H9 (cell line): ENCODE data around the gene KIZ. TPM values are rescaled to one million over a fixed set of nuclear protein-coding genes. Genes with fewer than 3 reads are reported as not detected.

Source experiments
- DNase-seq: peaks from one replicate; pipeline ENCODE4 v3.0.0-alpha.2; 2017
- H2AFZ ChIP-seq: one replicate; pipeline ENCODE4 v1.6.1; 2013; ENCODE audit warnings: mild to moderate bottlenecking, low read length, control low read depth, moderate library complexity
- H2AK5ac ChIP-seq: 2 replicates; pipeline ENCODE4 v1.6.1; 2013; ENCODE audit warnings: low read length, control low read depth, mixed read lengths; ENCODE audit not compliant: insufficient read length
- H2BK120ac ChIP-seq: one replicate; pipeline ENCODE4 v1.6.1; 2013; ENCODE audit warnings: low read depth, mild to moderate bottlenecking, low read length, control low read depth, inconsistent platforms; ENCODE audit not compliant: poor library complexity, severe bottlenecking
- H2BK12ac ChIP-seq: 2 replicates; pipeline ENCODE4 v1.6.1; 2013; ENCODE audit warnings: low read length, control low read depth, mixed read lengths, low read depth; ENCODE audit not compliant: insufficient read length
- H2BK15ac ChIP-seq: 2 replicates; pipeline ENCODE4 v1.6.1; 2013; ENCODE audit warnings: low read depth, low read length, control low read depth
- H2BK20ac ChIP-seq: one replicate; pipeline ENCODE4 v1.6.1; 2013; ENCODE audit warnings: low read depth, mild to moderate bottlenecking, low read length, control low read depth, inconsistent platforms; ENCODE audit not compliant: poor library complexity, severe bottlenecking
- H2BK5ac ChIP-seq: 2 replicates; pipeline ENCODE4 v1.6.1; 2013; ENCODE audit warnings: low read length, control low read depth, mixed read lengths; ENCODE audit not compliant: insufficient read length
- H3K14ac ChIP-seq: 2 replicates; pipeline ENCODE4 v1.6.1; 2013; ENCODE audit warnings: low read length, control low read depth; ENCODE audit not compliant: insufficient read depth
- H3K18ac ChIP-seq: 2 replicates; pipeline ENCODE4 v1.6.1; 2013; ENCODE audit warnings: low read depth, mild to moderate bottlenecking, mixed read lengths, low read length, control low read depth; ENCODE audit not compliant: insufficient read length
- H3K23ac ChIP-seq: 2 replicates; pipeline ENCODE4 v1.6.1; 2013; ENCODE audit warnings: low read length, control low read depth, mixed read lengths, low read depth; ENCODE audit not compliant: insufficient read length
- H3K23me2 ChIP-seq: 2 replicates; pipeline ENCODE4 v1.6.1; 2013; ENCODE audit warnings: low read depth, mild to moderate bottlenecking, mixed read lengths, low read length, control low read depth; ENCODE audit not compliant: insufficient read length, poor library complexity, severe bottlenecking
- H3K27ac ChIP-seq: 2 replicates; pipeline ENCODE4 v1.5.1; 2013; ENCODE audit warnings: low read length, control low read depth, mixed read lengths, low read depth; ENCODE audit not compliant: insufficient read length
- H3K27me3 ChIP-seq: 2 replicates; pipeline ENCODE4 v1.6.1; 2013; ENCODE audit warnings: low read length, control low read depth, inconsistent platforms; ENCODE audit not compliant: insufficient read depth
- H3K4ac ChIP-seq: 2 replicates; pipeline ENCODE4 v1.6.1; 2013; ENCODE audit warnings: low read depth, mild to moderate bottlenecking, control low read depth, inconsistent platforms, low read length, moderate library complexity
- H3K4me1 ChIP-seq: 2 replicates; pipeline ENCODE4 v1.6.1; 2013; ENCODE audit warnings: low read length, control low read depth, inconsistent platforms; ENCODE audit not compliant: insufficient read depth
- H3K4me2 ChIP-seq: 2 replicates; pipeline ENCODE4 v1.6.1; 2013; ENCODE audit warnings: low read length, control low read depth, mixed read lengths; ENCODE audit not compliant: insufficient read length, insufficient read depth
- H3K56ac ChIP-seq: 2 replicates; pipeline ENCODE4 v1.6.1; 2013; ENCODE audit warnings: low read depth, mild to moderate bottlenecking, mixed read lengths, low read length, control low read depth; ENCODE audit not compliant: insufficient read length
- H3K79me1 ChIP-seq: 2 replicates; pipeline ENCODE4 v1.6.1; 2013; ENCODE audit warnings: low read depth, mild to moderate bottlenecking, moderate library complexity, low read length, control low read depth, inconsistent platforms; ENCODE audit not compliant: insufficient read depth, poor library complexity, severe bottlenecking
- H3K79me2 ChIP-seq: 2 replicates; pipeline ENCODE4 v1.6.1; 2013; ENCODE audit warnings: low read length, control low read depth, inconsistent platforms; ENCODE audit not compliant: insufficient read depth
- H3K9ac ChIP-seq: 2 replicates; pipeline ENCODE4 v1.6.1; 2013; ENCODE audit warnings: low read length, control low read depth, mixed read lengths; ENCODE audit not compliant: insufficient read length; ENCODE audit errors: extremely low read depth
- H3K9me3 ChIP-seq: one replicate; pipeline ENCODE4 v1.6.1; 2013; ENCODE audit warnings: low read depth, low read length, inconsistent platforms; ENCODE audit not compliant: control insufficient read depth
- H3T11ph ChIP-seq: one replicate; pipeline ENCODE4 v1.6.1; 2013; ENCODE audit warnings: mild to moderate bottlenecking, low read length, control low read depth, inconsistent platforms
- H4K20me1 ChIP-seq: one replicate; pipeline ENCODE4 v1.6.1; 2013; ENCODE audit not compliant: control insufficient read depth, insufficient read length, insufficient read depth
- H4K5ac ChIP-seq: 2 replicates; pipeline ENCODE4 v1.6.1; 2013; ENCODE audit warnings: low read depth, mild to moderate bottlenecking, mixed read lengths, low read length, control low read depth; ENCODE audit not compliant: insufficient read length
- H4K8ac ChIP-seq: replicated peaks from 2 replicates; pipeline ENCODE4 v1.6.1; 2013; ENCODE audit warnings: low read length, control low read depth, mixed read lengths, low read depth; ENCODE audit not compliant: insufficient read length
- H4K91ac ChIP-seq: 2 replicates; pipeline ENCODE4 v1.6.1; 2013; ENCODE audit warnings: low read depth, mild to moderate bottlenecking, moderate library complexity, mixed read lengths, low read length, control low read depth; ENCODE audit not compliant: insufficient read length
- H3K27ac Mint-ChIP-seq, 3 experiments: 2 replicates in 2 of 3; 3 replicates in 1 of 3; pipeline ENCODE4 v1.8.0; 2020 to 2021; ENCODE audit warnings: mixed read lengths in 3 of 3, mild to moderate bottlenecking in 1 of 3, moderate library complexity in 1 of 3
- H3K27me3 Mint-ChIP-seq: 2 replicates; pipeline ENCODE4 v1.8.0; 2021; ENCODE audit warnings: low read depth, mild to moderate bottlenecking, moderate library complexity, mixed read lengths
- H3K36me3 Mint-ChIP-seq, 3 experiments: 2 replicates in 2 of 3; 3 replicates in 1 of 3; pipeline ENCODE4 v1.8.0; 2020 to 2021; ENCODE audit warnings: low read depth in 3 of 3, mixed read lengths in 3 of 3; ENCODE audit not compliant: insufficient read depth in 1 of 3
- H3K4me1 Mint-ChIP-seq, 2 experiments: 2 replicates each; pipeline ENCODE4 v1.8.0; 2020; ENCODE audit warnings: mixed read lengths in 2 of 2
- H3K4me3 Mint-ChIP-seq, 2 experiments: 2 replicates in 1 of 2; 3 replicates in 1 of 2; pipeline ENCODE4 v1.8.0; 2020 to 2021; ENCODE audit warnings: mild to moderate bottlenecking in 2 of 2, mixed read lengths in 2 of 2, moderate library complexity in 1 of 2
- H3K9me3 Mint-ChIP-seq, 2 experiments: 2 replicates in 1 of 2; 3 replicates in 1 of 2; pipeline ENCODE4 v1.8.0; 2020; ENCODE audit warnings: mild to moderate bottlenecking in 2 of 2, mixed read lengths in 2 of 2, moderate library complexity in 1 of 2
- WGBS: extraction: QIAGEN DNeasy Blood & Tissue Kit; methylation state at CpG from one replicate; pipeline ENCODE4 v1.1.7; 2013; ENCODE audit warnings: missing lambda C conversion rate, low lambda C conversion rate, mixed read lengths; ENCODE audit not compliant: insufficient read length; ENCODE audit errors: extremely low coverage; 5-methylcytosine and 5-hydroxymethylcytosine counted together
- total RNA-seq: library from RNA; stranded (reverse); gene quantifications from 2 replicates; pipeline ENCODE4 v1.2.1, GENCODE V29; 2021
- TF ChIP-seq, protein P1 (sequence below): fragments of 200-600 bp; sonication (generic); conservative IDR thresholded peaks from 3 replicates; pipeline ENCODE4 v1.8.0; 2021; ENCODE audit warnings: antibody characterized with exemption, mild to moderate bottlenecking

KIZ gene
- total RNA-seq, 1 experiment from 2014 or later, result 29.3 TPM

DNA sequence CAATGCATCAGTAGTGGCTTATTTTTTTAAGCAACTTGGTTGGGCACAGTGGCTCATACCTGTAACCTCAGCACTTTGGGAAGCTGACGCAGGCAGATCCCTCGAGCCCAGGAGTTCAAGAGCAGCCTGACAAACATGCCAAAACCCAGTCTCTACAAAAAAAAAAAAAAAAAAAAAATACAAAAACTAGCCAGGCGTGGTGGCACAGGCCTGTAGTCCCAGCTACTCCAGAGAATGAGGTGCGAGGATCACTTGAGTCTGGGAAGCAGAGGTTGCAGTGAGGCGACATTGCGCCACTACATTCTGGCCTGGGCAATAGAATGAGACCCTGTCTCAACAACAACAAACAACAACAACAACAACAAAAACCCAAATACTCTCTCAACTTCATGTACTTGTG is 132.5 kb downstream of the KIZ start:
- Mint-ChIP-seq H3K9me3 (no peaks in the 10 kb centered on the region; a peak in 1 of 5 replicates), H3K27ac (no peak overlapping the region), H3K36me3 (no peaks in the 10 kb centered on the region; a peak in 1 of 7 replicates), H3K27me3 (no peaks in the 10 kb centered on the region; the same call in 1 of the 2 replicates), H3K4me1 (no peaks in the 10 kb centered on the region), H3K4me3 (no peak overlapping the region)
- Histone ChIP-seq H2BK5ac (no peak overlapping the region), H3K56ac (no peak overlapping the region), H3K27me3 (no peaks in the 10 kb centered on the region; the same call in 1 of the 2 replicates), H3K4ac (no peak overlapping the region), H3K14ac (no peak overlapping the region), H3K9ac (no peak overlapping the region), H2AK5ac (no peak overlapping the region), H2BK20ac (no peak overlapping the region), H3T11ph (no peak overlapping the region), H4K20me1 (no peaks in the 10 kb centered on the region), H3K9me3 (no peaks in the 10 kb centered on the region), H3K27ac (no peak overlapping the region), H3K18ac (no peak overlapping the region), H3K23me2 (no peaks in the 10 kb centered on the region), H2AFZ (no peak overlapping the region), H4K8ac (no peak overlapping the region), H3K79me1 (no peaks in the 10 kb centered on the region), H2BK15ac (no peak overlapping the region), H3K23ac (no peak overlapping the region), H2BK12ac (no peak overlapping the region), H4K5ac (no peak overlapping the region), H3K4me2 (no peak overlapping the region), H3K4me1 (no peaks in the 10 kb centered on the region), H3K79me2 (no peaks in the 10 kb centered on the region), H2BK120ac (no peak overlapping the region), H4K91ac (no peak overlapping the region)
- TF ChIP-seq, protein P1, sequence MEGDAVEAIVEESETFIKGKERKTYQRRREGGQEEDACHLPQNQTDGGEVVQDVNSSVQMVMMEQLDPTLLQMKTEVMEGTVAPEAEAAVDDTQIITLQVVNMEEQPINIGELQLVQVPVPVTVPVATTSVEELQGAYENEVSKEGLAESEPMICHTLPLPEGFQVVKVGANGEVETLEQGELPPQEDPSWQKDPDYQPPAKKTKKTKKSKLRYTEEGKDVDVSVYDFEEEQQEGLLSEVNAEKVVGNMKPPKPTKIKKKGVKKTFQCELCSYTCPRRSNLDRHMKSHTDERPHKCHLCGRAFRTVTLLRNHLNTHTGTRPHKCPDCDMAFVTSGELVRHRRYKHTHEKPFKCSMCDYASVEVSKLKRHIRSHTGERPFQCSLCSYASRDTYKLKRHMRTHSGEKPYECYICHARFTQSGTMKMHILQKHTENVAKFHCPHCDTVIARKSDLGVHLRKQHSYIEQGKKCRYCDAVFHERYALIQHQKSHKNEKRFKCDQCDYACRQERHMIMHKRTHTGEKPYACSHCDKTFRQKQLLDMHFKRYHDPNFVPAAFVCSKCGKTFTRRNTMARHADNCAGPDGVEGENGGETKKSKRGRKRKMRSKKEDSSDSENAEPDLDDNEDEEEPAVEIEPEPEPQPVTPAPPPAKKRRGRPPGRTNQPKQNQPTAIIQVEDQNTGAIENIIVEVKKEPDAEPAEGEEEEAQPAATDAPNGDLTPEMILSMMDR, result no peak
- DNase-seq, result no peak
- WGBS, result no CpG with 5 or more reads among the region's 6 CpGs
